IMR-90 (cell line): ENCODE results near the gene SAMD4B. TPM values are rescaled to one million over a fixed set of nuclear protein-coding genes. Genes with fewer than 3 reads are reported as not detected.
A peak's percentile ranks its signal among the peaks of the same experiment; 100 is the strongest.

Source experiments
- ATAC-seq: fragments of 200-7000 bp; cut with Tn5 transposase; 2 replicates; pipeline ENCODE4 v1.9.1; 2020; ENCODE audit warnings: low read depth, mild to moderate bottlenecking, moderate library complexity
- BruUV-seq: library from RNA; stranded (reverse); fragments of 400-500 nt; replicated peaks from 2 replicates; lab custom pipeline; 2021; lab: Mats Ljungman, UMichigan
- CTCF ChIA-PET: fragments of 300-600 bp; formaldehyde crosslinking; extraction: SDS; loops from one replicate; lab custom pipeline; 2021; ENCODE audit warnings: antibody characterized with exemption; lab: Yijun Ruan, JAX
- POLR2A ChIA-PET: fragments of 300-600 bp; sonication (Branson Sonifier 250); formaldehyde crosslinking; loops from one replicate; lab custom pipeline; 2022; ENCODE audit warnings: antibody characterized with exemption; ENCODE audit not compliant: unreplicated experiment; lab: Charles Lee
- DNase-seq: peaks from one replicate; pipeline ENCODE4 v3.0.0; 2013
- H2AFZ ChIP-seq: replicated peaks from 2 replicates; pipeline ENCODE3; 2013; ENCODE audit warnings: low read length, mild to moderate bottlenecking; ENCODE audit not compliant: poor library complexity
- H2AK5ac ChIP-seq: 2 replicates; pipeline ENCODE4 v1.6.1; 2013; ENCODE audit warnings: low read depth, low read length, inconsistent platforms
- H2AK9ac ChIP-seq: replicated peaks from 2 replicates; pipeline ENCODE3; 2013; ENCODE audit warnings: mild to moderate bottlenecking, low read depth, low read length, moderate library complexity; ENCODE audit not compliant: poor library complexity
- H2BK120ac ChIP-seq: 2 replicates; pipeline ENCODE4 v1.6.1; 2013; ENCODE audit warnings: low read depth, low read length, inconsistent platforms
- H2BK15ac ChIP-seq: 3 replicates; pipeline ENCODE4 v1.6.1; 2013; ENCODE audit warnings: low read depth, low read length, inconsistent platforms
- H2BK20ac ChIP-seq: 2 replicates; pipeline ENCODE4 v1.6.1; 2013; ENCODE audit warnings: low read depth, mild to moderate bottlenecking, inconsistent platforms, low read length, moderate library complexity
- H2BK5ac ChIP-seq: 2 replicates; pipeline ENCODE4 v1.6.1; 2013; ENCODE audit warnings: mild to moderate bottlenecking, low read depth, low read length, inconsistent platforms; ENCODE audit not compliant: poor library complexity, severe bottlenecking
- H3K14ac ChIP-seq: replicated peaks from 2 replicates; pipeline ENCODE4 v1.6.1; 2013; ENCODE audit warnings: low read depth, low read length, inconsistent platforms
- H3K18ac ChIP-seq: 2 replicates; pipeline ENCODE4 v1.6.1; 2013; ENCODE audit warnings: low read depth, low read length, control low read depth
- H3K23ac ChIP-seq: 2 replicates; pipeline ENCODE4 v1.6.1; 2013; ENCODE audit warnings: low read depth, low read length, inconsistent platforms
- H3K27ac ChIP-seq: 2 replicates; pipeline ENCODE4 v1.5.1; 2013; ENCODE audit warnings: mild to moderate bottlenecking, control low read depth, low read length; ENCODE audit not compliant: insufficient read depth
- H3K27me3 ChIP-seq: 2 replicates; pipeline ENCODE4 v1.6.1; 2013; ENCODE audit warnings: low read length; ENCODE audit not compliant: control insufficient read depth, insufficient read depth
- H3K36me3 ChIP-seq: 2 replicates; pipeline ENCODE4 v1.6.1; 2013; ENCODE audit warnings: low read length, mixed read lengths; ENCODE audit not compliant: control insufficient read depth, insufficient read depth
- H3K4ac ChIP-seq: 2 replicates; pipeline ENCODE4 v1.6.1; 2013; ENCODE audit warnings: low read depth, low read length, inconsistent platforms
- H3K4me1 ChIP-seq: 2 replicates; pipeline ENCODE4 v1.6.1; 2013; ENCODE audit warnings: low read length, mixed read lengths; ENCODE audit not compliant: control insufficient read depth, insufficient read depth
- H3K4me2 ChIP-seq: 2 replicates; pipeline ENCODE4 v1.6.1; 2013; ENCODE audit warnings: low read depth, mild to moderate bottlenecking, control low read depth, low read length, moderate library complexity
- H3K4me3 ChIP-seq: 2 replicates; pipeline ENCODE4 v1.5.1; 2013; ENCODE audit warnings: low read depth, mild to moderate bottlenecking, control low read depth, low read length, moderate library complexity; ENCODE audit not compliant: insufficient read depth
- H3K56ac ChIP-seq: 2 replicates; pipeline ENCODE4 v1.6.1; 2013; ENCODE audit warnings: low read length, inconsistent platforms; ENCODE audit not compliant: insufficient read depth; ENCODE audit errors: extremely low read depth
- H3K79me1 ChIP-seq, 2 experiments: 2 replicates each; pipeline ENCODE4 v1.6.1; 2013; ENCODE audit warnings: low read length in 2 of 2, inconsistent platforms in 1 of 2, low read depth in 1 of 2
- H3K9ac ChIP-seq: 2 replicates; pipeline ENCODE4 v1.6.1; 2013; ENCODE audit warnings: low read depth, low read length, control low read depth
- H3K9me1 ChIP-seq: 2 replicates; pipeline ENCODE4 v1.6.1; 2013; ENCODE audit warnings: low read length, inconsistent platforms; ENCODE audit not compliant: insufficient read depth
- H3K9me3 ChIP-seq: 2 replicates; pipeline ENCODE4 v1.6.1; 2013; ENCODE audit warnings: low read length; ENCODE audit not compliant: control insufficient read depth, insufficient read depth
- H4K20me1 ChIP-seq: 2 replicates; pipeline ENCODE4 v1.6.1; 2013; ENCODE audit warnings: low read length, inconsistent platforms; ENCODE audit not compliant: insufficient read depth
- H4K5ac ChIP-seq: 2 replicates; pipeline ENCODE4 v1.6.1; 2013; ENCODE audit warnings: mild to moderate bottlenecking, low read depth, low read length, control low read depth
- H4K8ac ChIP-seq, 2 experiments: 2 replicates each; pipeline ENCODE4 v1.6.1; 2013; ENCODE audit warnings: low read depth in 2 of 2, low read length in 2 of 2, control low read depth in 1 of 2, inconsistent platforms in 1 of 2
- H4K91ac ChIP-seq: 2 replicates; pipeline ENCODE4 v1.6.1; 2013; ENCODE audit warnings: low read depth, low read length, inconsistent platforms; ENCODE audit not compliant: insufficient read depth
- CEBPB ChIP-seq: IDR thresholded peaks from 2 replicates; pipeline ENCODE4 v1.6.1; 2012; ENCODE audit warnings: low read depth, low read length, improper control_type of control experiment
- CHD1 ChIP-seq: IDR thresholded peaks from 2 replicates; pipeline ENCODE4 v1.6.1; 2012; ENCODE audit warnings: low read depth, low read length, improper control_type of control experiment
- POLR2A ChIP-seq: IDR thresholded peaks from 2 replicates; pipeline ENCODE4 v1.6.1; 2012; ENCODE audit warnings: mild to moderate bottlenecking, low read depth, low read length
- WGBS, 2 experiments: methylation state at CpG; one replicate each; pipeline versions ENCODE4 v1.1.5 to v1.1.7; 2013; ENCODE audit warnings: missing lambda C conversion rate in 2 of 2; ENCODE audit not compliant: insufficient read length in 1 of 2; ENCODE audit errors: extremely low coverage in 2 of 2; 5-methylcytosine and 5-hydroxymethylcytosine counted together
- dilution Hi-C: fragments of 300-500 bp; cut with HindIII; formaldehyde crosslinking; loops from one replicate; pipeline ENCODE4 v1.14.3; 2018; ENCODE audit warnings: low sequenced_read_pairs; ENCODE audit not compliant: unreplicated experiment
- in situ Hi-C: fragments of 300-500 bp; cut with MboI; formaldehyde crosslinking; loops from 3 replicates; pipeline ENCODE4 v1.14.3; 2019; ENCODE audit warnings: low sequenced_read_pairs, inconsistent platforms, mixed read lengths
- intact Hi-C: fragments of 100-400 bp; cut with micrococcal nuclease; formaldehyde crosslinking; loops from 2 replicates; pipeline ENCODE4 v1.10.0; 2022
- polyA plus RNA-seq, 3 experiments: library from polyadenylated mRNA; depleted of rRNA; stranded (reverse); fragments of >200 nt; gene quantifications; 2 replicates each; pipeline ENCODE4 v1.2.3, GENCODE V29; 2012; ENCODE audit warnings: low replicate concordance in 1 of 3
- total RNA-seq: library from RNA; depleted of rRNA; stranded (reverse); fragments of >200 nt; gene quantifications from 2 replicates; pipeline ENCODE4 v1.2.3, GENCODE V29; 2012
- TF ChIP-seq, protein P1 (sequence below): conservative IDR thresholded peaks from 2 replicates; pipeline ENCODE4 v1.5.1; 2012; ENCODE audit warnings: mild to moderate bottlenecking, low read depth, low read length, improper control_type of control experiment

The SAMD4B gene
- total and polyA plus RNA-seq, 2 of the 4 experiments (the other 2 are of a cell fraction), result 18.3 to 97.2 TPM

GRCh38 chr19:39425744-39426143 lies 83.5 kb downstream of the SAMD4B start:
- H3K4me1 ChIP-seq, result peaks cover 14% of the 10 kb centered on the region
- no peak overlapping the region for H2AFZ ChIP-seq
- 89 to 100% methylated on average over 4 to 7 of the region's 7 CpGs for WGBS, 2 experiments
- H3K9me3 ChIP-seq, result no peaks in the 10 kb centered on the region
- no peak overlapping the region for H3K56ac ChIP-seq
- in situ Hi-C loops (loop anchor here (25.0 kb wide), 1 partner anchor 412 kb away; the partner anchor contains the start of genes DYRK1B and FBL), intact Hi-C loops (no loop called here), dilution Hi-C loops (no loop called here)
- ChIA-PET POLR2A (interaction anchor here (0.9 kb wide), 1 partner anchor 10 kb away, joined by 11 read pairs; the partner anchor contains the start of gene RPS16), CTCF (no interaction called here)
- H2BK120ac ChIP-seq, result no peak overlapping the region
- DNase-seq (no peak), ATAC-seq (no peak)
- no peak overlapping the region for H3K27ac ChIP-seq
- H4K5ac ChIP-seq, result no peak overlapping the region
- no peak overlapping the region for H3K4ac ChIP-seq
- H3K18ac ChIP-seq, result no peak overlapping the region
- no peaks in the 10 kb centered on the region for H3K27me3 ChIP-seq
- no peak overlapping the region for H3K4me2 ChIP-seq
- no peak overlapping the region for H2AK5ac ChIP-seq
- H2BK20ac ChIP-seq, result no peak overlapping the region
- no peak overlapping the region for H4K91ac ChIP-seq
- H3K23ac ChIP-seq, result no peak overlapping the region
- no peak overlapping the region for H3K4me3 ChIP-seq
- no peak overlapping the region for H4K8ac ChIP-seq
- H2BK15ac ChIP-seq, result no peak overlapping the region
- no peak overlapping the region for H3K14ac ChIP-seq
- no peak overlapping the region for H2BK5ac ChIP-seq
- H3K9me1 ChIP-seq, result peaks cover 8% of the 10 kb centered on the region
- H2AK9ac ChIP-seq, result no peak overlapping the region
- peaks cover 4 to 52% of the 10 kb centered on the region in 2 experiments; a peak in 3 of 4 replicates for H3K79me1 ChIP-seq
- peaks cover 46% of the 10 kb centered on the region for H3K36me3 ChIP-seq
- H3K9ac ChIP-seq, result no peak overlapping the region
- TF ChIP-seq, protein P1, sequence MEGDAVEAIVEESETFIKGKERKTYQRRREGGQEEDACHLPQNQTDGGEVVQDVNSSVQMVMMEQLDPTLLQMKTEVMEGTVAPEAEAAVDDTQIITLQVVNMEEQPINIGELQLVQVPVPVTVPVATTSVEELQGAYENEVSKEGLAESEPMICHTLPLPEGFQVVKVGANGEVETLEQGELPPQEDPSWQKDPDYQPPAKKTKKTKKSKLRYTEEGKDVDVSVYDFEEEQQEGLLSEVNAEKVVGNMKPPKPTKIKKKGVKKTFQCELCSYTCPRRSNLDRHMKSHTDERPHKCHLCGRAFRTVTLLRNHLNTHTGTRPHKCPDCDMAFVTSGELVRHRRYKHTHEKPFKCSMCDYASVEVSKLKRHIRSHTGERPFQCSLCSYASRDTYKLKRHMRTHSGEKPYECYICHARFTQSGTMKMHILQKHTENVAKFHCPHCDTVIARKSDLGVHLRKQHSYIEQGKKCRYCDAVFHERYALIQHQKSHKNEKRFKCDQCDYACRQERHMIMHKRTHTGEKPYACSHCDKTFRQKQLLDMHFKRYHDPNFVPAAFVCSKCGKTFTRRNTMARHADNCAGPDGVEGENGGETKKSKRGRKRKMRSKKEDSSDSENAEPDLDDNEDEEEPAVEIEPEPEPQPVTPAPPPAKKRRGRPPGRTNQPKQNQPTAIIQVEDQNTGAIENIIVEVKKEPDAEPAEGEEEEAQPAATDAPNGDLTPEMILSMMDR, result no peak
- TF ChIP-seq CEBPB (no peak), POLR2A (peak; percentile 24; the same call in 1 of the 2 replicates), CHD1 (no peak)
- peaks cover 11% of the 10 kb centered on the region for H4K20me1 ChIP-seq
- no TSS peak for BruUV-seq
